ENCODE data around the gene SRP9.
"Not testable (repeated sequence)": the region's sequence is repeated elsewhere in the genome, so short reads cannot be mapped to it uniquely, and the experiment has no call there.

Gene SRP9

GRCh38 chr1:225817611-225818061 is 40.0 kb downstream of the SRP9 start:
- no peak for FAIRE-seq

GRCh38 chr1:225818229-225818628 is 40.6 kb downstream of the SRP9 start:
- FAIRE-seq = no peak

- FAIRE-seq = no peak
Observed at GRCh38 chr1:225819346-225820192, 41.9 kb downstream of the SRP9 start.

- FAIRE-seq = no peak
Observed at GRCh38 chr1:225820522-225821120, 43.0 kb downstream of the SRP9 start.

GRCh38 chr1:225822655-225823403 is 45.2 kb downstream of the SRP9 start:
- FAIRE-seq = no peak

DNA sequence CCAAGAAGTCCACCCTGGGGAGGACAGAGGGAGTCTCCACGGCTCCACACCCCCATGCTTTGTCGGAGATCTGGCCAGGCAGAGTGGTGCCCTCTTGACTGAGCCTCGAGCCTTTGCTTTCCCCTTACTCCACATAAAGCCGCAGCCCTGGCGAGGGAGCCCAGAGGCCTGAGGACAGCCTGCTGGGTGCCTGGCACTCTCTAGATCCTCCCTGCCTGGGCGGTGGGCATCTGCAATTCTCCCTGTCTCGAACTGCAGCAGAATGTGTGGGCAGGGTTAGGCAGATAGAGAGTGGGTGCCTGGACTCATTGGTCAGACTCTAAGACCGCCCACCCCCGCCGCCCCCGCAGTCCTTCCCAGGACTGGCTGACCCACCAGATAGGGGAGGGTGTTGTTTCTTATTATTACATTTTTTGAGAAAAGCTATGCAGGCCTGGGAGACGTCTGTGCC is 46.2 kb downstream of the SRP9 start:
- no peak for FAIRE-seq

GRCh38 chr1:225824533-225824941 is 46.9 kb downstream of the SRP9 start:
- FAIRE-seq = no peak

- no peak for FAIRE-seq
Observed at GRCh38 chr1:225825078-225825477, 47.5 kb downstream of the SRP9 start.

DNA sequence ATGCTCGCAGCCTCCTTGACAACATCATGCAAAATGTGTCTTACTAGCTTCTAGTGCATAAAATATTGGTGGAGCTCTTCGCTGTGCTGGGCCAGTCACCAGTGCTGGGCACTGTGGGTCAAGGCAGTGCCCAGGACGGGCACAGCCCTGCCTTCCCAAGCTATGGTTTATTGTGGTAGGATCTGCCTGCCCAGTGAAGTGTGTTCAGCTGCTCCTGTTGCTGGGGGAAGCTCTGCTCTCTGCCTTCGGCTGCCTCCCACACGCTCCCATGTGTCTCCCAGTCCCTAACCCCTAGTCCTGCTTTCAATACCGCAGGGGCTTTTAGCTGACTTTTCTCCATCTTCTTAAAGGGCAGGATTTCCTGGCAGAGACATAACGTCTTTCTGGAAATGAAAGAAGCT is 48.0 kb downstream of the SRP9 start:
- no peak for FAIRE-seq

DNA sequence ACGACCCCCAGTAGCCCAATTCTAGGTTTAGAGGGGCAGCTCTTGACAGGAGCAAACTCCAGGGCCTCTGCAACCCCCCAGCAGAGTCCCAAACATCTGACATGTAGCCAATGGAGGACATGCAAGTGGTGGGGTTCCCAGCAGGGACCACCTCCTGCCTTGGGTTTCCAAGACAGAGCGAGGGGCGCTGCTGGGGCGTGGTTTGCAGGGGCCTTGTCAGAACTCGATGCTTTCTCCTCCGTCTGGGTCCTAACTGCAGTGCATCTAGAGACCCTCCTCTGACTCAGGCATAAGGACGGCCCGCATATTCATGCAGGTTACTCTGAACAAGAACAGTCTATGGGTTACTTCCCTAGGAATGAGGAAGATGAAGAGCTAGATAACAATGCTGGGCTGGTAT is 49.5 kb downstream of the SRP9 start:
- no peak for FAIRE-seq

DNA sequence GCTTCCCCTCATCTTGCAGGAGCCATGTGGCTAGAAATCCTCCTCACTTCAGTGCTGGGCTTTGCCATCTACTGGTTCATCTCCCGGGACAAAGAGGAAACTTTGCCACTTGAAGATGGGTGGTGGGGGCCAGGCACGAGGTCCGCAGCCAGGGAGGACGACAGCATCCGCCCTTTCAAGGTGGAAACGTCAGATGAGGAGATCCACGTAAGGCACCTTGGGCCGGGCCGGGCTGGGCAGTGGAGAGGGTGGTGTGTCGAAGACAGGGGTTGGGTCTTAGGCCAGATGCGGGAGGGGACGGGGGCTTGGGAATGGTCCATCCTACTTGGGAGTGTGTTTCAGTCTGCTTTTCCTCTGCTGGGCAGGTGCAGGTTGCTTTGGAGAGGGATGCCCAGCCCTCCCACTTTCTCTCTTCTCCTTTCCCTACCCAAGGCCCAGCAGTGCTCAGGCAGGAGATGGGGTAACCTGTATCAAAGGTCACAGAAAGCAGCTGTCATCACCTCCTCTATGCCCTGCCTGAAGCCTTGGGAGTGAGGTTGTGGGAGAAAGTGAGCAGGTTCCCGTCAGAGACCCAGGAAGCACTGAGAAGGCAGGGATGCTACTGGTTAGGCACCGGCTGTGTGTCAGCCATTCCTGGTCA is 51.2 kb downstream of the SRP9 start:
- FAIRE-seq = no peak

- FAIRE-seq = no peak
Observed at GRCh38 chr1:225830841-225831240, 53.2 kb downstream of the SRP9 start.

GRCh38 chr1:225834417-225835329 is 57.0 kb downstream of the SRP9 start:
- FAIRE-seq = peak; percentile 37

DNA sequence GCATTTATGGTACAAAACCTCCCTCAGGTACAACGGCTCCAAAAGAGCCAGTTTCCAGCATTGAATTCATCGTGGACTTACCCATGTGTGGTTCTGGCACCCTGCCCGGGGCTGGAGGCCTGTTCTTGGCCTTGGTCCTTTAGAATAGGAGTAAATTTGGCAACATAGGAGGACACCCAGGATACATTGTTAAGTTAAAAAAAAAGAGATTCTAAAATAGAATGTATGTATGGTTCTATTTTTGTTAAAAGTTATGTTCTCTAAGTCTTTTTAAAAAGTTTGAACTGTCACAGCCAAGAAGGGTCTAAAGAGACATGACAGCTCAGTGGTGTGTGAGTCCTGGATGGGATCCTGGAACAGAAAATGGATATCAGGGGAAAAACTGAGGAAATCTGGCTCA is 58.2 kb downstream of the SRP9 start:
- FAIRE-seq = no peak

DNA sequence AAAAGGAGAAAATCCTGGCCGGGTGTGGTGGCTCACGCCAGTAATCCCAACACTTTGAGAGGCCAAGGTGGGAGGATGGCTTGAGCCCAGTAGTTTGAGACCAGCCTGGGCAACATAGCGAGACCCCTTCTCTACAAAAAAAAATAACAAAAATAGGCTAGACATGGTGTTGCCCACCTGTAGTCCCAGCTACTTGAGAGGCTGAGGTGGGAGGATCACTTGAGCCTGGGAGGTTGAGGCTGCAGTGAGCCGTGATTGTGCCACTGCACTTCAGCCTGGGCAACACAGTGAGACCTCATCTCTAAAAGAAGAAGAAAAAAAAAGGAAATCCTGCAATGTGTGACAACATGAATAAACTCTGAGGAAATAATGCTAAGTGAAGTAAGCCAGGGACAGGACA is 58.7 kb downstream of the SRP9 start:
- not testable (repeated sequence) for FAIRE-seq

- FAIRE-seq = no peak
Observed at GRCh38 chr1:225838793-225839192, 61.2 kb downstream of the SRP9 start.

Data from endometrium (tissue), 2 donors.